Left kidney (tissue), 2 donors: Measurements from ENCODE around the gene TRIM26. TPM values are rescaled to one million over a fixed set of nuclear protein-coding genes. Genes with fewer than 3 reads are reported as not detected.

Experiments
- DNase-seq: peaks from one replicate; pipeline ENCODE4 v3.0.0-alpha.2; 2013
- polyA plus RNA-seq: library from polyadenylated mRNA; unstranded; fragments of 120-200 nt; gene quantifications from one replicate; pipeline ENCODE4 v1.2.1, GENCODE V29; 2013; ENCODE audit not compliant: insufficient read length

Gene TRIM26
- polyA plus RNA-seq, 1 donor: 39.7 TPM

DNA sequence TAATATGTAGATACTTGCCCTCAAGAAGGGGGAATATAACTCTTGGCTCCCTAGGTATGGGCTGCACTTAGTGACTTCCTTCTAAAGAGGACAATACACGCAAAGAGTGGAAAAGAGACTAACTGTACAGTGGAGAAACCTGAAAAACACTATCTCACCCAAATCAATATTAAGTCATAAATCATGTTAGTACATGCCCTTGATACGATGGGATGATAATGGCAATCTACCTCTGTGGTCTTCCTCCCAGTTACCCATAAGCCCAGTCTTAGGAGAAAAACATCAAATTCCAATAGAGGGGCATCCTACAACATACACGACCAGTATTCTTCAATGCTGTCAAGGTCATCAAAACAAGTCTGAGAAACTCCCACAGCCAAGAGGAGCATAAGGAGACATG lies 1.3 kb downstream of the TRIM26 start:
- DNase-seq: no peak

DNA sequence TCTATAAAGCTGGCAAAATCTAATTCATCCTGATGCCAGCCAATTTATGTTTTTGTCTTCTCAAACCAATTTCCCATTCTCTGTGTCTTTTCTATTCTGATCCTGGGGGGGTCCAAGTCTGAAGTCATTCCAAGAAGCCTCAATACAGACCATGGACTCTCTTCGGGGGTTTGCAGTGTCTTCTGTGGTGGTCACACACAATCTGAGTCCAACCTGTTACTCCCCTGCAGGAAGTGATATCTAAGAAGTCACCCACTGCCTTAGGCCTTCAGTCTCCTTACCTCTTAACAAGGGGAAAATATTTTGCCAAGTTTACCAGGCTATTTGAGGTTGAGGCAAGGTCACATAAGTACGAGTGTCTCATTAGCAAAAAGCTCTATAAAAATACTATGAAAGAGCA lies 1.9 kb downstream of the TRIM26 start:
- no peak for DNase-seq

DNA sequence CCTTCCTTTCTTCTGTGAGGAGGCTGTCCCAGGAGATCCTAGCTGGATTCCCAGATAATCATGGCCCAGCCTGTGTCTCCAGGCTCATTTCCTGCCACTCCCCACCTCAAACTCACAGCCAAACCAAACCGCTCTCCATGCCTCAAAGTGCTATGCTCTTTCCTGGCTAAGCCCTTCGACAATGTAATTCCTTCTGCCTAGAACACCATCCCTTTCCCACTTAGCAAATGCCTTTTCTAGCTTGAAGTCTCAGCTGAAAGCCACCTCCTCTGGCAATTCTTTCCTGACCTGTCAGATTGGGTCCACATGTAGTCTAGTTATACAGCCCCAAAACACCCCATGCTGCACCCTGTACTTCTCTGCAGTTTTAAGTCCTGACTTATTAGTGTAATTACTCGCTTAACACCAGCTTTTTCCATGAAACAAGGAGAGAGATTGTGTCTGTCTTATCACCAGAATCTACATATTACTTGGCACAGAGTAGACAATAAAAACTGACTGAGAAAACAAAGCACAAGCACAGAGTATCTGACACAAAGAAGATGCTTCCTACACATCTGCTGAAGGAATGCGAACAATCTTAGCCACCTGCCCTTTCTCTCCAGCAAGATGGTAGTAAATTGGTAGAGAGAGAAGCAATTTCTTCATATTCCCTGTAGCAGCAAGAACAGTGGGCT lies 5.4 kb downstream of the TRIM26 start:
- DNase-seq: no peak

DNA sequence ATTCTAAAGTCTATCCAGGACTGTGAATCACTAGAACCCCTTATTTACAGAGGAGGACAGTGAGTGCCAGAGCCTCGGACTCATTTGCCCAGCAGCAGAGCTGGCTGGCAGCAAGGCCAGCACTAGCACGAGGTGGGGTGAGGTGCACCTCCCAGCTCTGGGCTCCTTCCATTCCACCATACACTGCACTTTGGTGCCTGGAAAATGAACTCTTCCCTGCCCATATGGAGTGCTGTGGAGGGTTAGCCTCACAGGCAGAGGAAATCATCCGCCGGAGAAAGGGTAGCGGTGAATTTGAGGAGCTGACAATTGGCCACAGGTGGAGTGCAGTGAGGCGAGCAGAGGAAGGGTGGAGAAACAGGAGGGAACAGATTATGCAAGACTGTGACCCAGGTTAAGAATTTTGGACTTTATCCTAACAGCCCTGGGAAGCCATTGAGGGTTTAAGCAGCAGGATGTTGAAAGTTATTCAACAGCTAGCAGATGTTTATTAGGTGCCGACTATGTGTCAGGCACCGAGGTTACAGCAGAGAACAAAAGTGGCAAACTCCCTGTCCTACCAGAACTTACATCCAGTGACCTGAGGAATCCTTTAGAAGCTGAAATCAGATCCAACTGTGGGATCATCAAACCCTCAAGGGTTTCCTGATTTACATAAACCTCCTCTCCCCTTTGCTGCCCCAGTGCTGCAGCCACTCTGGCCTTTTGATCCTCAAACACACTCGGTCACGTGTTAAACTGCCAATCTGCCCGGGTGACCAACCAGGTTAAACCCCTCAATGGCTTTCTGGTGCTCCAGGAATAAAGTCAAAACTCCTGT lies 6.2 kb downstream of the TRIM26 start:
- DNase-seq: peak; percentile 27

DNA sequence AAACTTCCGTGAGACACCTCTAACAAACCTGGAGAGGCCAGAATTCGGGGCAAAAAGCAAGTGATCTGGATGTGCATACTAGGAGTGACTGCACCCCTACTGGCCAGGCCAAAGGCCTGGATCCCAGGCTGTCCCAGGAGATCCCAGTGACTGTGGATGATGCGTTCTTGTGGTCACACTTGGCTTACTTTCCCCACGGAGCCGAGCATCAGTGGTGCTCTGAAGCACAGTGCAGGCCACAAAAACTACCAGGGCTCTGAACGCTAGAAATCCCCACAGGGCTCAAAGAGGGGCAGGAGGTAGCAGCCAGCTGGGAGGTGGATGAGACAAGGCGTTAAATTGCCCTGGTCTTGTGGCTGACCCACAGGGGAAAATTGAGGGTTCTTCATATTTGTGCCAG lies 7.1 kb downstream of the TRIM26 start:
- DNase-seq: no peak

DNA sequence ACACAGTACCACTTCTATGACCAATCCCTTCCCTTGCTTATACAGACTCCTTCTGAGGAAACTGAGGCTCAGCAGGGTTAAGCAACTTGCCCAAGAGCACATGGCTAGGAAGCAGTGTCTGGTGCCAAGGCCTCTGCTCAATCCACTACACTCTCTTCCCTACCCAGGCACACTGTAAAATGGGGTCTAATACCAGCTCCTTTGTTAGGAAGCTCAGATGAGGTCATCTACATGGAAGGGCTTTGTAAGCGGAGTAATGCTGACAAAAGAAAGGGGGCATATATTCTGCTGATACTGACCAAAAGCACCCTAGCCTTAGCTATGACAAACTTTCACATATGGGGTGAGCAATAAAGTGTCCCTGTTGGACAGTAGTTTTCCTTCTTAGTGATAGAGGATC lies 9.1 kb downstream of the TRIM26 start:
- DNase-seq: no peak

DNA sequence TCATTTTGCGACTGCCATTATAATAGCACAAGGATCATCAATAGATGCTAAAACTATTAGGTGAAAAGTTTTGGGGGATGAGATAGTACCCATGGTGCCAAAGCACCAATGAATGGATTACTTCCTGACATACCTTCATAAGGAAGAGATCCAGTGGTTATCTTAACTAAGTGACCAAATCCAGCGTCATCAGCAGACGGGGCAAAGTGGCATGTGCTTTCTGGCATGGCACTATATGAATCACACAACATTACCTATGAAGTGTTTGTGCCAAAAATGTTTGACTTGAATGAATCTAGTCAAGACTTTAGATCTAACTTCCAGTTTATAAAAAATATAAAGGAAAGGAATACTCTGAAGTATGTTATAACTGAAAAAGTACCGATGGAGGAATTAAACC lies 10.8 kb downstream of the TRIM26 start:
- no peak for DNase-seq

DNA sequence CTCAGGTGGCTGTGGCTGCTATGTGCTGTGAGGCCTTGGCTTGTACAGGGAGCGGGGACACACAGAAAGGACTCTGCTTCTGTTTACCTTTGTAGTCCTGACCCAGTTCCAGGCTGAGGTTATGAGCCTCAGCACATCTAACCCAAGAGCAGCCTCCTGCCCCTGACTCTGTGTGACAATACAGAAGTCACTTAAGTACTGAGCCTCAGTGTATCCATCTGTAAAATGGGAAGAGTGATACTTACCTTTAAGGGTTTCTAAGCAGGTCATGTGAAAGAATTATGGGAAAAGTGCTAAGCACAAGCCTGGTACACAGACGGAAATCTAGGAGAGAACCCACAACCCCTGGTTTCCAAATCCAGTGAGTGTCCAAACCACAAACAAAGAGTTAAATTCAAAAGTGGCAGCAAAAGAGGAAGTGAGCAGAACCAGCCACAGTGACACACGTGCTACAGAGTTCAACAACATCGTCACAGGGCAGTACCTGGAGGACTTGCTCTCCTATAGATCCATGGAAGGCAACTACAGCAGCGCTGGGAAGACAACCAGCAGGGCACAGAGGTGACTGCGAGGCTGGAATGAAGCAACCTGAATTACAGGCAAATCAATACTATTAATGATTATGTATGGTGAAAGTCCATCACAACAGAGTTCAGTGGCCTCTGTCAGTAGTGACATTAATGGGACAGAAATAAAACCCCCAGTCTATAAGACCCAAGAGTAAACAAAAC lies 12.5 kb downstream of the TRIM26 start:
- no peak for DNase-seq

DNA sequence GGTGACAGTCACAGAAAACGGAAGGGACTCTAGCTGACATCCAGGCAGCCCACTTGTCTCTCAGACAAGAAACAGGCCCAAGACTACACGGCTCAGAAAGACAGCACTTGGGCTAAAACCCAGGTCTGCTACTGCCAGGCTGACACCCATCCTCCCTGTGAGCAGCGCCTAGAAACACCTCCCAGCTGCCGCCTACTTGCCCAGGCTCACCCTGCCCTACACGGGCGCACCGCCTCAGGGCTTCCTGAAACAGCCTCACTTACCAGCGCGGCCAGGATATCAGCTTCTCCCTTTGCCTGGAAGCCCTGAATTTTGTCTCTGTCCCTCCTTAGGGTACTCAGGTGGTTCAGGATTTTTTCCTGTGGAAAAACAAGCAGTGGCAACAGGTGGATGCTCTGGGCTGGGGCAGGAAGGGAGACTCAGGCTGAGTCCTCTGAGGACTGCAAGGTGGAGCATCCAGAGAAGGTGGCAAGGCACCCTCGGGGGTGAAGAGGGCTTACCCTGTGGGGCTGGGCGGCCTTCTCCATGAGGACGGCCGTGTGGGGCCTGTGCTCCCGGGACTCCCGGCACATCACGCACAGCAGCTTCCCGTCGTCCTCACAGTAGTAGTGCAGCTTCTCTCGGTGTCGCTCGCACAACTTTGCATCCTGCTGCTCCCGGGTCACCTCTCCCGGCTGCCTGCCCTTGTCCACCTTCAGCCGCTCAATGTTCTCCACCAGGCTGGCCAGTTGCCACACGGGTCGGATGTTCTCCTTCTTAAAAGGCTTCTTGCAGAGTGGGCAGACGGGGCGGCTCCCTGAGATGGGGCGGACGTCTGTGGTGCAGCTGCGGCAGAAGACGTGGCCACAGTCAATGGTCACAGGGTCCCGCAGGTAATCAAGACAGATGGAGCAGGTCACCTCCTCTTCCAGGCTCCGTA lies 14.8 kb downstream of the TRIM26 start:
- DNase-seq: no peak

DNA sequence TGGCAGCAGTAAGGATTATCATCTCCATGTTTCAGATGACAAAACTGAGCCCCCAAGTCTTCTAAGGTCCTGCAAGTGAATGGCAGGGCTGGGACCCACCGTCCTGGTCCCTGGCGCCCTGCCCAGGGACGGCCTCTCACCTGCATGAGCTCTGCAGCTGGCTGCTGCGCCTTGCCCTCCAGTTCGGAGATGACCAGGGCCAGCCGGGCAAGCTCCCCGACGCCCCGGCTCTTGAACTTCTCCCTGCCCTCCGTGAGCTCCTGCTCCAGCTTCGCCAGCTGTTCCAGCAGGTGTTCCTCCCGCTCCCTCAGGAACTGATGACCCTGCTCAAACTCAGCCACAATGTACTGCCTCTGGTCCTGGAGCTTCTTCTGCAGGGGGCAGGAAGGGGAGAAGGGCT lies 16.8 kb downstream of the TRIM26 start:
- DNase-seq: no peak

DNA sequence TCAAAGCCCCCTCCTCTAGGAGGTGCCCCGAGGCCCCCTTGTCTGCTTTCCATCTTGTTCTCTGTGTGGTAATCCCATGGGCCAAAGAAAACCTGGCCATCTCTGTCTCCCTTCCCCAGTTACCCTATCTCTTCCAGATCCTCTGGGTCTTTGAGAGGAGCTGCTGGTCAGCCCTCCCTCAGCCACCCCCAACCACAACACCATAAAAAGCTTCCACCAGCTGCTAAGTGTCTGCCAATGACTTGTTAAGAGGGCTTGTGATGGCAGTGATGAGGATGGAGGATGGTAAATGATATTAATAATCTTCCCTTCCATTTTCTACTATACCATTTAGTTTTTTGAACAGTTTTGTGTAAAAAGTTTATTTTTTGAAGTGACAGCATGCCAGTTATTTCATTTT lies 17.3 kb downstream of the TRIM26 start:
- DNase-seq: no peak

DNA sequence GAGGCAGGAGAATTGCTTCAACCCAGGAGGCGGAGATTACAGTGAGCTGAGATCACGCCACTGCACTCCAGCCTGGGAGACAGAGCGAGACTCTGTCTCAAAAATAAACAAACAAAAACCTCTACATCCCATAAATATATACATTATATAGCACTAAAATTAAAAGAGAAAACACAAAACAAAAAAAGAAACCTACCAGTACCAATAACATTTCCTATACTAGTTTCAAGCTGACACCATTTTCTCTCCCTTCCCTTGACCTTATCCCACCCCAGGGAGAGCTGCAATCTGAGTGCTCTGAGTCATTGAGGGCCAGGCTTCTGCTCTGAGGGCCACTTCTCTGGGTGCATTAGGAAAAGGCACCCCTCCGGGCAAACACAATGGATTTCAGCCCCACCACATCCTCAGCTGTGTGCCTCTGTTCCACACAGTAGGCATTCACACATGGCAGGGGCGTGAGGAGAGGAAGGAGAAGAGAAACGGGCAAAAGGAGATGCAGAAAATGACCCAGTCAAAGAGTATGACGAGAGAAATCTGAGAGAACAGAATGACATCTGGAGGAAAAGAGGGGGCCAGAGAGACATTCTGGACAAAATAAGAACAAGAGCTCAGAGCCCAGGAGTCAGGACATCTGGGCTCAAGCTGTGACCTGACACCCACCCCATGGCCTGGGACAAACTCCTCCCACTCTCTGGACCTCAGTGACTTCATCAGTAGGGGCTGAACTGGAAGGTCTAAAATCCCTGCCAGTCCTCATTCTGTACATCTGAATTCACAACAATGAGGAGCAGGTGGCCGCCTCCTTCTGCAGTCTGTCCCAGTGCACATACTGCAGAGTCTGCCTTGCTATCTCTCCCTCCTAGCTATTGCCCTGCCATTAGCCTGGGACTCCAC lies 18.2 kb downstream of the TRIM26 start:
- no peak for DNase-seq

DNA sequence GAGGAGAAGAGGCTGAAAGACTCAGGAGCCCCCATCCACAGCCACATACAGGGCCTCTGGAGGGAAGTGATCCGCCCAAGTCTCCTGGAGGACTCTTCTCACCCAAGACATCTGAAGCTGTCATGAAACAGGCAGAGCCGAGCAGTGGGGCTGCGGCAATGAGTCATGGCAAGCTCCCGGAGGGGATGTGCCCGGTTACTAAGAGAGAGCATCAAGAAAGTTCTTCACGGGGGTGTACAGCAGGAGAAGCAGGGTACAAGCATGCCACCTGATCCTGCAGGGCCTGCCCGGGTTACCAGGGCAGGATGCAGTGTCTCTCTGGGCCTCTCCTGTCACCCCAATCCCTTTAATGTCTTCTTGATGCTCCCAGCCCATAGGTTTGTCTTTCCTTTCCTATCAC lies 21.1 kb downstream of the TRIM26 start:
- DNase-seq: no peak

DNA sequence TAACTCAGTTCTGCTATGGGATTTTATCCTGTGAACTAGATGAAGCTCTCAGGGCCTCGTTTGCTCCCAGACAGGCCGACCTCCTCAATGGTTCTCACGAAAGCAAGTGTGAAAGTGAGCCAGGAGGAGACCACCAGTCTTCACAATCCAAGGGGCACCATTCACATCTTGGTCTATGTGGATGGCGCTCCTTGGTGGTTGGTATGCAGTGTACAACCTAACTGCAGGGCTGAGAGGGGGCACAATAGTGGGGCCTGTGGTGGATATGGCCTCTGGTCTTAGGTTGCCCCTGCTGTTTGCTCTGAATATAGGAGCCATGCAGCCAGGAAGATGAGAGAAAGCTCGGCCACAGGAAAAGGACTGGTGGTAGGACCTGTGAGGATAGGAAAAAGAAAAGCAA lies 24.7 kb downstream of the TRIM26 start:
- no peak for DNase-seq

DNA sequence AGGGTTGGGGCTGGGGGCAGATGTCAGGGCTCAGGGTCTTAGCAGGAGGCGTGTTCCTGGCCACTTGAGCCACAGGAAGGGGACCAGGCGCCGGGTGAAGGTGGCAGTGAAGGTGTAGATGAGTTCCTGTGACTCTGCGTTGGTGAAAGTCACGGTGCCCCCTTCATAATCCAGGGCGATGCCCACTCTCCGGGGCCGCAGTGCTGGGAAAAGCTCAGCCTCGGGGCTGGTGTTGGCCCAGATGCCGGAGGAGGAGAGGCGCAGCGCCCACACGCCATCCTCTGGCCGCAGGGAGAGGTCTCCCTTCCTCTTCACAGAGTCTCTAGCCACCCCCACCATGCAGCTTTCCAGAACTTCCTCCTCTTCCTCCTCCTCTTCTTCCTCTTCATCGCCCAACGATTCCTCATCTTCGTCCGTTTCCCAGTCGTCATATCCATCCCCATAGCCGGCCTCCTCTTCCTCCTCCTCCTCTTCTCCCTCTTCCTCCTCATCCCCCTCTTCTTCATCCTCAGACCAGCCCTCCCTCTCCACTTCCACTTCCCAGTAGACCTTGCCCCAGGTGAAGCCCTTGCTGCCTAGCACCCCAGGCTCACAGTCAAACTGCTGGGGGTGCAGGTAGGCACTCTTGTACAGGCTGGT lies 27.2 kb downstream of the TRIM26 start:
- no peak for DNase-seq

DNA sequence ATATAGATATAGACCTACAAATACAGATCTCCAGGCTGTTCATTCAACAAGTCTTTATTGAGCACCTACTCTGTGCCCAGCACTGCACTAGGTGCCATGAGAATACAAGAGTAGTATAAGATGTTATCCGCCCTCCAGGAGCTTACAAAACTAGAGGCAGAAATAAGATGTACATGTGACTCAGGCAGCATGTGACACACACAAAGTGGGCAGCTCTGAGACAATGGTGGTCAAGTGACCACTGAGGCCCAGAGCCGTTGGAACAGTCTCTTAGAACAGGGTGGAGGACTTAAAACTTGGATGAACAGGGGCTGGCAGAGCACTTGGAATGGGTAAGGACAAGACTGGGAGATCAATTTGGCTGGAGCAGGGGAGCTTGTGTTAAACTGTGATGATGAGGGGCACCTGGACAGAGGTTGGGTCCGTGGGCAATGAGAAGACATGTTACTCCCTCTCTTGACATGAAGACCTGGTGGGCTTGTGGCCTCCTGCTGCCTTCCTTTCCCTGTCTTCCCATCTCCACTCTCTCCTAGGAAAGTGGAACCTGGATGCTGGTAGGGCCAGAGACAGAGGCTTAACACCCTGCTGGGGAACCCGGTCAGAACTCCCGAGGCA lies 28.7 kb downstream of the TRIM26 start:
- DNase-seq: no peak

DNA sequence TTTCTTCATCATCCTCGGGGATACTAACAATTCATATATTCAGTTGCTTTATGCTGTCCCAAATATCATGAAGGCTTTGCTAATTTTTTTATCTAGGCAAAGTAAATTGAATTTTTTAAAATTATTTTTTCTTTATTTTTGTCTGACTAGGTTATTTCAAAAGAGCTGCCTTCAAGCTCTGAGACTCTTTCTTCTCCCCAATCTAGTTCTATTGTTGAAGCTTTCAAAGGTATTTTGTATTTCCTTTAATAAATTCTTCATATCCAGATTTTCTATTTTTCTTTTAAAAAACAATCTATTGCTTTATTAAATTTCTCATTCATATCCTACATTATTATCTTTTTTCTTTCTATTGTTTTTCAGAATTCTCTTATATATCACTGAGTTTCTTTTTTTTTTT lies 33.1 kb downstream of the TRIM26 start:
- DNase-seq: no peak

DNA sequence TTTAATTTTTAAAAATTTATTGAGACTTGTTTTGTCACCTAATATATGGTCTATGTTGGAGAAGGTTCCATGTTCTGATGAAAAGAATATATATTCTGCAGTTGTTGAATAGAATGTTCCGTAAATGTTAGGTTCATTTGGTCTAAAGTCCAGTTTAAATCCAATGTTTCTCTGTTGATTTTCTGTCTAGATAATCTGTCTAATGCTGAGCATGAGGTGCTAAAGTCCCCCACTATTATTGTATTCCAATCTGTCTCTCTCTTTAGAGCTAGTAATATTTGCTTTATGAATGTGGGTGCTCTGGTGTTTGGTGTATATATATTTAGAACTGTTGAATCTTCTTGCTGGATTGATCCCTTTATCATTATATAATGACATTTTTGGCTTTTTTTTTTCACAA lies 34.4 kb downstream of the TRIM26 start:
- DNase-seq: no peak

DNA sequence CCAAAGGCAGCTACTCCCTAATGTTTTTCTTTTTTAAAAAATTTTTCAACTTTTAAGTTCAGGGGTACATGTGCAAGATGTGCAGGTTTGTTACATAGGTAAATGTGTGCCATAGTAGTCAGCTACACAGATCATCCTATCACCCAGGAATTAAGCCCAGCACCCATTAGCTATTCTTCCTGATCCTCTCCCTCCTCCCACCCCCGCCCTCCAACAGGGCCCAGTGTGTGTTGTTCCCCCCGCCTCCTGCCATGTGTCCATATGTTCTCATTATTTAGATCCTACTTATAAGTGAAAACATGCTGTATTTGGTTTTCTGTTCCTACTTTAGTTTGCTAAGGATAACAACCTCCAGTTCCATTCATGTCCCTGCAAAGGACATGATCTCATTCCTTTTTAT lies 37.4 kb downstream of the TRIM26 start:
- DNase-seq: no peak

DNA sequence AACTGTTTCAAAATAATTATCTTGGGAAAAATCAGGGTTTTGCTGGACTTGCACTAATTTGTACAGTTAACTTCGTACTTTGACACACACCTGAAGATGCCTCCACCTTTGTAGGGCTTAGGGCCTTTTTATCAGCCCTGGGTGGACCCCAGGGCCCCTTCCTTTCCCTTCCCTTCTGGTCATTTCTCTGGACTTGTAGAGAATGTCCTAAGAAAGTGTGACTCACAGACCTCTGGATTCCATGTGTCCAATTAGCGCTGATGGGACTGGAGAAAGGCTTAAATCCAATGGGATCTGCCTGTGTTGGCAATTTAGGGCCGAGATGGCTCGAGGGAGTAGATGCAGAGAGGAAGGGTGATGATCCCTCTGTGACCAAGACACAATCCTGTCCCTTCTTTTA lies 40.5 kb downstream of the TRIM26 start:
- DNase-seq: no peak
